ENCODE measurements around the gene ASF1B. TPM values are rescaled to one million over a fixed set of nuclear protein-coding genes. Genes with fewer than 3 reads are reported as not detected.

ASF1B gene
- total and polyA plus RNA-seq, 2 experiments from 2014 or later, result 33.3 to 36.9 TPM

- TF ChIP-seq, protein P1, sequence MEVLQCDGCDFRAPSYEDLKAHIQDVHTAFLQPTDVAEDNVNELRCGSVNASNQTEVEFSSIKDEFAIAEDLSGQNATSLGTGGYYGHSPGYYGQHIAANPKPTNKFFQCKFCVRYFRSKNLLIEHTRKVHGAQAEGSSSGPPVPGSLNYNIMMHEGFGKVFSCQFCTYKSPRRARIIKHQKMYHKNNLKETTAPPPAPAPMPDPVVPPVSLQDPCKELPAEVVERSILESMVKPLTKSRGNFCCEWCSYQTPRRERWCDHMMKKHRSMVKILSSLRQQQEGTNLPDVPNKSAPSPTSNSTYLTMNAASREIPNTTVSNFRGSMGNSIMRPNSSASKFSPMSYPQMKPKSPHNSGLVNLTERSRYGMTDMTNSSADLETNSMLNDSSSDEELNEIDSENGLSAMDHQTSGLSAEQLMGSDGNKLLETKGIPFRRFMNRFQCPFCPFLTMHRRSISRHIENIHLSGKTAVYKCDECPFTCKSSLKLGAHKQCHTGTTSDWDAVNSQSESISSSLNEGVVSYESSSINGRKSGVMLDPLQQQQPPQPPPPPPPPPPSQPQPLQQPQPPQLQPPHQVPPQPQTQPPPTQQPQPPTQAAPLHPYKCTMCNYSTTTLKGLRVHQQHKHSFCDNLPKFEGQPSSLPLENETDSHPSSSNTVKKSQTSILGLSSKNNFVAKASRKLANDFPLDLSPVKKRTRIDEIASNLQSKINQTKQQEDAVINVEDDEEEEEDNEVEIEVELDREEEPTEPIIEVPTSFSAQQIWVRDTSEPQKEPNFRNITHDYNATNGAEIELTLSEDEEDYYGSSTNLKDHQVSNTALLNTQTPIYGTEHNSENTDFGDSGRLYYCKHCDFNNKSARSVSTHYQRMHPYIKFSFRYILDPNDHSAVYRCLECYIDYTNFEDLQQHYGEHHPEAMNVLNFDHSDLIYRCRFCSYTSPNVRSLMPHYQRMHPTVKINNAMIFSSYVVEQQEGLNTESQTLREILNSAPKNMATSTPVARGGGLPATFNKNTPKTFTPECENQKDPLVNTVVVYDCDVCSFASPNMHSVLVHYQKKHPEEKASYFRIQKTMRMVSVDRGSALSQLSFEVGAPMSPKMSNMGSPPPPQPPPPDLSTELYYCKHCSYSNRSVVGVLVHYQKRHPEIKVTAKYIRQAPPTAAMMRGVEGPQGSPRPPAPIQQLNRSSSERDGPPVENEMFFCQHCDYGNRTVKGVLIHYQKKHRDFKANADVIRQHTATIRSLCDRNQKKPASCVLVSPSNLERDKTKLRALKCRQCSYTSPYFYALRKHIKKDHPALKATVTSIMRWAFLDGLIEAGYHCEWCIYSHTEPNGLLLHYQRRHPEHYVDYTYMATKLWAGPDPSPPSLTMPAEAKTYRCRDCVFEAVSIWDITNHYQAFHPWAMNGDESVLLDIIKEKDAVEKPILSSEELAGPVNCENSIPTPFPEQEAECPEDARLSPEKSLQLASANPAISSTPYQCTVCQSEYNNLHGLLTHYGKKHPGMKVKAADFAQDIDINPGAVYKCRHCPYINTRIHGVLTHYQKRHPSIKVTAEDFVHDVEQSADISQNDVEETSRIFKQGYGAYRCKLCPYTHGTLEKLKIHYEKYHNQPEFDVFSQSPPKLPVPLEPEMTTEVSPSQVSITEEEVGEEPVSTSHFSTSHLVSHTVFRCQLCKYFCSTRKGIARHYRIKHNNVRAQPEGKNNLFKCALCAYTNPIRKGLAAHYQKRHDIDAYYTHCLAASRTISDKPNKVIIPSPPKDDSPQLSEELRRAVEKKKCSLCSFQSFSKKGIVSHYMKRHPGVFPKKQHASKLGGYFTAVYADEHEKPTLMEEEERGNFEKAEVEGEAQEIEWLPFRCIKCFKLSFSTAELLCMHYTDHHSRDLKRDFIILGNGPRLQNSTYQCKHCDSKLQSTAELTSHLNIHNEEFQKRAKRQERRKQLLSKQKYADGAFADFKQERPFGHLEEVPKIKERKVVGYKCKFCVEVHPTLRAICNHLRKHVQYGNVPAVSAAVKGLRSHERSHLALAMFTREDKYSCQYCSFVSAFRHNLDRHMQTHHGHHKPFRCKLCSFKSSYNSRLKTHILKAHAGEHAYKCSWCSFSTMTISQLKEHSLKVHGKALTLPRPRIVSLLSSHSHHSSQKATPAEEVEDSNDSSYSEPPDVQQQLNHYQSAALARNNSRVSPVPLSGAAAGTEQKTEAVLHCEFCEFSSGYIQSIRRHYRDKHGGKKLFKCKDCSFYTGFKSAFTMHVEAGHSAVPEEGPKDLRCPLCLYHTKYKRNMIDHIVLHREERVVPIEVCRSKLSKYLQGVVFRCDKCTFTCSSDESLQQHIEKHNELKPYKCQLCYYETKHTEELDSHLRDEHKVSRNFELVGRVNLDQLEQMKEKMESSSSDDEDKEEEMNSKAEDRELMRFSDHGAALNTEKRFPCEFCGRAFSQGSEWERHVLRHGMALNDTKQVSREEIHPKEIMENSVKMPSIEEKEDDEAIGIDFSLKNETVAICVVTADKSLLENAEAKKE (CRISPR knock-in tag; IDR thresholded peaks at IDR 0.05), result no peak
- TF ChIP-seq, protein P2, sequence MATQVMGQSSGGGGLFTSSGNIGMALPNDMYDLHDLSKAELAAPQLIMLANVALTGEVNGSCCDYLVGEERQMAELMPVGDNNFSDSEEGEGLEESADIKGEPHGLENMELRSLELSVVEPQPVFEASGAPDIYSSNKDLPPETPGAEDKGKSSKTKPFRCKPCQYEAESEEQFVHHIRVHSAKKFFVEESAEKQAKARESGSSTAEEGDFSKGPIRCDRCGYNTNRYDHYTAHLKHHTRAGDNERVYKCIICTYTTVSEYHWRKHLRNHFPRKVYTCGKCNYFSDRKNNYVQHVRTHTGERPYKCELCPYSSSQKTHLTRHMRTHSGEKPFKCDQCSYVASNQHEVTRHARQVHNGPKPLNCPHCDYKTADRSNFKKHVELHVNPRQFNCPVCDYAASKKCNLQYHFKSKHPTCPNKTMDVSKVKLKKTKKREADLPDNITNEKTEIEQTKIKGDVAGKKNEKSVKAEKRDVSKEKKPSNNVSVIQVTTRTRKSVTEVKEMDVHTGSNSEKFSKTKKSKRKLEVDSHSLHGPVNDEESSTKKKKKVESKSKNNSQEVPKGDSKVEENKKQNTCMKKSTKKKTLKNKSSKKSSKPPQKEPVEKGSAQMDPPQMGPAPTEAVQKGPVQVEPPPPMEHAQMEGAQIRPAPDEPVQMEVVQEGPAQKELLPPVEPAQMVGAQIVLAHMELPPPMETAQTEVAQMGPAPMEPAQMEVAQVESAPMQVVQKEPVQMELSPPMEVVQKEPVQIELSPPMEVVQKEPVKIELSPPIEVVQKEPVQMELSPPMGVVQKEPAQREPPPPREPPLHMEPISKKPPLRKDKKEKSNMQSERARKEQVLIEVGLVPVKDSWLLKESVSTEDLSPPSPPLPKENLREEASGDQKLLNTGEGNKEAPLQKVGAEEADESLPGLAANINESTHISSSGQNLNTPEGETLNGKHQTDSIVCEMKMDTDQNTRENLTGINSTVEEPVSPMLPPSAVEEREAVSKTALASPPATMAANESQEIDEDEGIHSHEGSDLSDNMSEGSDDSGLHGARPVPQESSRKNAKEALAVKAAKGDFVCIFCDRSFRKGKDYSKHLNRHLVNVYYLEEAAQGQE (IDR thresholded peaks at IDR 0.05; ENCODE audit: unreplicated experiment), result no peak
- TF ChIP-seq ZNF114 (CRISPR knock-in tag; IDR thresholded peaks at IDR 0.05), result no peak
- TF ChIP-seq EZH2phosphoT487 (IDR thresholded peaks at IDR 0.05; ENCODE audit: unreplicated experiment), result no peak
These were observed 14.6 kb upstream of the ASF1B start (continued) for GRCh38 chr19:14150770-14151661.

Data from GM23338 (cell line).